ENCODE measurements around the gene C6orf120. TPM values are rescaled to one million over a fixed set of nuclear protein-coding genes. Genes with fewer than 3 reads are reported as not detected.

C6orf120 gene
- total and polyA plus RNA-seq, 2 of the 13 experiments (the other 11 are each of a cell fraction or from before 2014, with no cell fraction given) = 21.7 to 29.9 TPM

GRCh38 chr6:169722362-169723199, 20.7 kb downstream of the C6orf120 start (continued):
- peak; percentile 69; the same call in 1 of the 2 replicates for TF ChIP-seq THAP9 (CRISPR knock-in tag; IDR thresholded peaks at IDR 0.05; ENCODE audit: borderline replicate concordance)
- 0 out of 2 replicates have a peak, but pooled peaks have one; percentile 24 for TF ChIP-seq ZNF580 (CRISPR knock-in tag; IDR thresholded peaks at IDR 0.05; ENCODE audit: borderline replicate concordance, low read depth)
- no peak for TF ChIP-seq ZBTB38 (CRISPR knock-in tag; IDR thresholded peaks at IDR 0.05)
- TF ChIP-seq RELA (CRISPR knock-in tag; IDR thresholded peaks at IDR 0.05) = no peak
- no peak for TF ChIP-seq HES4 (CRISPR knock-in tag; IDR thresholded peaks at IDR 0.05; ENCODE audit: borderline replicate concordance)
- TF ChIP-seq TBP (CRISPR knock-in tag; IDR thresholded peaks at IDR 0.05) = no peak
- TF ChIP-seq ISX (CRISPR knock-in tag; conservative IDR thresholded peaks at IDR 0.05) = no peak
- 0 out of 2 replicates have a peak, but pooled peaks have one; percentile 33 for TF ChIP-seq DR1 (CRISPR knock-in tag; IDR thresholded peaks at IDR 0.05)
- peak; percentile 79 for TF ChIP-seq KAT7 (CRISPR knock-in tag; IDR thresholded peaks at IDR 0.05; ENCODE audit: borderline replicate concordance)
- no peak for TF ChIP-seq SUZ12 (IDR thresholded peaks at IDR 0.05; ENCODE audit: low read depth, low read length)
- TF ChIP-seq EHMT2 (IDR thresholded peaks at IDR 0.05; ENCODE audit: borderline replicate concordance, low read depth, low read length) = no peak
- TF ChIP-seq ZSCAN31 (CRISPR knock-in tag; IDR thresholded peaks at IDR 0.05; ENCODE audit: low read depth) = no peak
- TF ChIP-seq MZF1 (CRISPR knock-in tag; IDR thresholded peaks at IDR 0.05; ENCODE audit: borderline replicate concordance) = peak; percentile 80; the same call in 1 of the 2 replicates
- no peak for TF ChIP-seq ZKSCAN8 (CRISPR knock-in tag; IDR thresholded peaks at IDR 0.05; ENCODE audit: borderline replicate concordance)
- no peak for TF ChIP-seq E2F5 (CRISPR knock-in tag; conservative IDR thresholded peaks at IDR 0.05)
- TF ChIP-seq HOXA5 (CRISPR knock-in tag; IDR thresholded peaks at IDR 0.05) = 0 out of 2 replicates have a peak, but pooled peaks have one; percentile 18
- TF ChIP-seq FOXA1 (IDR thresholded peaks at IDR 0.05) = no peak
- TF ChIP-seq FOXA1 (CRISPR knock-in tag; IDR thresholded peaks at IDR 0.05) = no peak
- TF ChIP-seq HIC2 (CRISPR knock-in tag; IDR thresholded peaks at IDR 0.05; ENCODE audit: low read depth) = no peak
- TF ChIP-seq ZSCAN9 (CRISPR knock-in tag; IDR thresholded peaks at IDR 0.05; ENCODE audit: borderline replicate concordance) = no peak
- no peak for TF ChIP-seq NR3C1 (CRISPR knock-in tag; IDR thresholded peaks at IDR 0.05)
- TF ChIP-seq ZNF367 (CRISPR knock-in tag; IDR thresholded peaks at IDR 0.05; ENCODE audit: borderline replicate concordance) = no peak
